Activated CD4-positive, alpha-beta memory T cell treated with anti-CD3 and anti-CD28 coated beads for 36 hours (primary cell): ENCODE data around the gene PREPL. TPM values are rescaled to one million over a fixed set of nuclear protein-coding genes. Genes with fewer than 3 reads are reported as not detected.
"Not testable (repeated sequence)": the region's sequence is repeated elsewhere in the genome, so short reads cannot be mapped to it uniquely, and the experiment has no call there.

Source experiments
- CTCF ChIA-PET: fragments of 350-600 bp; sonication (Branson Sonifier 250); formaldehyde crosslinking; loops from one replicate; lab custom pipeline; 2021; ENCODE audit warnings: antibody characterized with exemption, inconsistent platforms; lab: Charles Lee
- POLR2A ChIA-PET: fragments of 350-600 bp; sonication (Branson Sonifier 250); formaldehyde crosslinking; loops from one replicate; lab custom pipeline; 2021; ENCODE audit warnings: antibody characterized with exemption; lab: Charles Lee
- DNase-seq: peaks from one replicate; pipeline ENCODE4 v3.0.0-alpha.2; 2020
- H3K27ac Mint-ChIP-seq: one replicate; pipeline ENCODE4 v1.8.0; 2021; ENCODE audit warnings: mixed read lengths
- H3K27me3 Mint-ChIP-seq: one replicate; pipeline ENCODE4 v1.8.0; 2021; ENCODE audit warnings: mixed read lengths
- H3K36me3 Mint-ChIP-seq: one replicate; pipeline ENCODE4 v1.8.0; 2021; ENCODE audit warnings: mixed read lengths
- H3K4me1 Mint-ChIP-seq: one replicate; pipeline ENCODE4 v1.8.0; 2021; ENCODE audit warnings: low read depth, mixed read lengths
- H3K4me3 Mint-ChIP-seq: one replicate; pipeline ENCODE4 v1.8.0; 2021; ENCODE audit warnings: mild to moderate bottlenecking, mixed read lengths
- H3K9me3 Mint-ChIP-seq: one replicate; pipeline ENCODE4 v1.8.0; 2021; ENCODE audit warnings: mixed read lengths
- intact Hi-C: fragments of 100-400 bp; cut with micrococcal nuclease; formaldehyde crosslinking; loops from one replicate; pipeline ENCODE4 v1.15.1; 2023
- total RNA-seq, 2 experiments: library from RNA; stranded (reverse); gene quantifications; one replicate each; pipeline ENCODE4 v1.2.3, GENCODE V29; 2021

The PREPL gene
- total RNA-seq: 10 to 100 TPM; 25.2 to 32.1 TPM

DNA sequence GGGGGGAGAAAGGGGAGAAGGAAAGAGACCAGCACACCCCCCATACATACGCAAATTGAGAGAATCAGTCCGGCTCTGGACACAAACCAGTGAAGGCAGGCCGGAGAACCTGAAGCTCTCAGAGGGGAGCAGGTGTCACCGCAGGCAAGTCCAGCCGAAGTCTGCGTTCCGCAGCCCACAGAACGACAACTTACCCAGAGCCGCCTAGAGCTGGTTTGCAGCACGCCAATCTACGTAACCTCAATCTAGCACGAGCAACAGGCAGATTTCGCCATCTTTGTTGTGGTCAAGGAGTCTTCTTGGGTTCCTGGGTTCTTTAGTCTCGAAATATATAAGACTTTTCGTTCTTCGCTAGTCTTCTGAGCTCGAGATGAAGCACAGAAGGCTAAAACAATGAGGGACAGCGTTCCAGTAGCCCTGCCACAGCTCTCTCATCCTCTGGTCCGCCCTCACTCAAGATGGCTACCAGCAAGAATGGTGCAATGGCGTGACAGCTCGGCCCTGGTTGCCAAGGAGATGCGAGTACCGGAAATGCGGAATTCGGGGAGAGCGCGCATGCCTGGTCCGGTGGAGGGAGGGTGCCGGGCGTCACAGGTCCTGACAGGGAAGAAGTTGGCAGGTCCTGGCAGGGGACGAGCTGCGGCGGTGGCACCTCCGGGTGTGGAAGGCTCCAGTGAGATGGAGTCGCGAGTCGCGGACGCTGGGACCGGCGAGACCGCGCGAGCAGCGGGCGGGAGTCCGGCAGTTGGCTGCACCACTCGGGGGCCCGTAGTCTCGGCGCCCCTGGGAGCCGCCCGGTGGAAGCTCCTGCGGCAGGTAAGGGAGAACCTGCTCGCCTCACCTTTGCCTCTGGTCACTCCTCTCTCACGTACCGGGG lies at the start of gene PREPL, which contains the start of gene CAMKMT:
TSS of gene PREPL (minus strand) at position 165 of the 877 bp plus-strand sequence. CDS start 15,152 bp downstream, outside the sequence.
TSS of gene CAMKMT (plus strand) at position 618 of the 877 bp plus-strand sequence.
- DNase-seq: peak; percentile 99
- H3K4me3 Mint-ChIP-seq: peak within 1 kb of the TSS; percentile 96
- H3K9me3 Mint-ChIP-seq: no peaks in the 10 kb centered on the region
- peaks cover 48% of the 10 kb centered on the region for H3K4me1 Mint-ChIP-seq
- intact Hi-C loops: loop anchor here (1.0 to 10.0 kb wide), 5 partner anchors 193 to 1133 kb away; partner anchors contain the start of genes PPM1B and THADA
- POLR2A ChIA-PET: interaction anchor here (0.8 to 2.2 kb wide), 5 partner anchors 10 to 578 kb away, joined by 3 to 19 read pairs (median 6); partner anchors contain the start of genes LRPPRC and PPM1B
- H3K27ac Mint-ChIP-seq: peak within 1 kb of the TSS; percentile 99
- H3K27me3 Mint-ChIP-seq: no peaks in the 10 kb centered on the region
- CTCF ChIA-PET: interaction anchor here (0.9 to 2.6 kb wide), 9 partner anchors 9 to 318 kb away, joined by 3 to 8 read pairs (median 5); no protein-coding TSS in a partner anchor
- H3K36me3 Mint-ChIP-seq: peaks cover 17% of the 10 kb centered on the region

DNA sequence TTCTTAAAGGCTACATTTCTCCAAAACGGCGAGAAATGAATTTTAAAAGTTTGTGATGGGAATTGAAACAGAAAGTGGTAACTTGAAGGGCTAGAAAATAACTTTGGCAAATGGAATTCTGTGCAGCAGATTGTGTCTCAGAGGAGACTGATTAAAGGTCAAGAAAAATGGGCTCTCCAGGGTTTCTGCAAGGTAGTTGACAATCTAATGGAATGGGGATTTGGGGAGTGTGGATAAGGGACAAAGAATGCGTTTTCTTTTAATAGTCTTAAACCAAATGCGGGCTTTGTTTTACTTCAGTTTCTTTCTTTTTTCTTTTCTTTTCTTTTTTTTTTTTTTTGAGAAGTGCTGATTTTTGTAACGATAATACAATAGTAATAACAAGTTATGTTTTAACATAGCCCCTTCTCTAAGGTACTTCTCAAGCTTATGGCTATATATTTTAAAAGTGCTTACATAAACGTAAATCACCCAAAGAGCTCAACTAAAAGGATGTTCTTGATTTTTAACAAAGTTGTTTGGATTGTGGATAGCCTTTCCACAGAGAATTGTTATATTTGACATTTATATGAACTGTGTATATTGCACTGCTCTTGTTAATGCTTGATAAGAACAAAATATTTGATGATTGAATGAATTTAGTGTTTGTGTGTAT lies 37.1 kb upstream of the PREPL start:
- H3K36me3 Mint-ChIP-seq: peaks cover 5% of the 10 kb centered on the region
- H3K27ac Mint-ChIP-seq: no peak overlapping the region
- H3K4me3 Mint-ChIP-seq: no peak overlapping the region
- intact Hi-C loops: no loop called here
- DNase-seq: no peak
- no peaks in the 10 kb centered on the region for H3K9me3 Mint-ChIP-seq
- POLR2A ChIA-PET: no interaction called here
- H3K27me3 Mint-ChIP-seq: no peaks in the 10 kb centered on the region
- CTCF ChIA-PET: interaction anchor here (1.3 kb wide), 1 partner anchor 557 kb away, joined by 6 read pairs; no protein-coding TSS in a partner anchor
- no peaks in the 10 kb centered on the region for H3K4me1 Mint-ChIP-seq

DNA sequence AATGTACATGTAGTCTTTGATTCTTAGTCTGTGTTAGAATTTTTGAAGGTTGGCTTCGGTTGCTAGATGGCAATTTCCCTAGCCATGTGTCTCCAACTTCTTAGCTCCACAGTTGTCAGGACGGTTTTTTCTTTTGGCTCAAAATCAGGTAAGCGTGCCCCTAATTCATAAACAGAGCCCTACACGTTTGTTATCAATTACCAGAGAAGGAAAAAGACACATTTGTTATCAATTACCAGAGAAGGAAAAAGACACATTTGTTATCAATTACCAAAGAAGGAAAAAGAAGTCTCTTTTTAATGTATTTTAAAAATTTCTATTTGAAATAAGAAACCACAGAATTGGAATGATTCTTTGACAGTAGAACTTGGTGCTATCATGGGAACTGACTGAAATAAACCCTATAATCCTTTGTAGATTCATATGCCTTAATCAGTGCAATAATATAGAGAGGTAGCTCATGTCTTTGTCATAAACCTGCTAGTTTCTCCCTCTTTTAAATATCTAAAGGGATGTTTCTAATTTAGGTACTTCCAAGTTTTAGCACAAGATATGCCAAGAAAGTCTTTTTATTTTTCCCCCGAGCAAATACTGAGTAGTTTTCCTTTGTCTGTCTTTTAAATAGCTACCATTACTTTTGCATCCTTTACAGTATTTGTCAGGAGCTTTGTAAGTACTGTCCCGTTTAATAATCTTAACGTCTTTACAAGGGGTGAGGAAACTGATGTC lies 36.3 kb upstream of the PREPL start:
- POLR2A ChIA-PET: no interaction called here
- DNase-seq: no peak
- Mint-ChIP-seq H3K4me3 (no peak overlapping the region), H3K27me3 (no peaks in the 10 kb centered on the region), H3K36me3 (peaks cover 5% of the 10 kb centered on the region), H3K27ac (no peak overlapping the region), H3K9me3 (no peaks in the 10 kb centered on the region), H3K4me1 (no peaks in the 10 kb centered on the region)
- intact Hi-C loops: no loop called here
- CTCF ChIA-PET: interaction anchor here (0.6 to 1.3 kb wide), 3 partner anchors 14 to 584 kb away, joined by 3 to 6 read pairs (median 3); no protein-coding TSS in a partner anchor

GRCh38 chr2:44392338-44392943 lies 31.1 kb upstream of the PREPL start:
- Mint-ChIP-seq H3K27me3 (no peaks in the 10 kb centered on the region), H3K4me3 (no peak overlapping the region), H3K36me3 (peaks cover 3% of the 10 kb centered on the region), H3K27ac (no peak overlapping the region), H3K4me1 (peaks cover 2% of the 10 kb centered on the region), H3K9me3 (no peaks in the 10 kb centered on the region)
- intact Hi-C loops: loop anchor here (1.0 to 5.0 kb wide), 2 partner anchors 85 to 564 kb away; no protein-coding TSS in a partner anchor
- peak; percentile 41 for DNase-seq
- POLR2A ChIA-PET: no interaction called here
- CTCF ChIA-PET: interaction anchor here (0.6 to 5.4 kb wide), 20 partner anchors 10 to 579 kb away, joined by 3 to 74 read pairs (median 3); partner anchors contain the start of genes CAMKMT and PREPL

DNA sequence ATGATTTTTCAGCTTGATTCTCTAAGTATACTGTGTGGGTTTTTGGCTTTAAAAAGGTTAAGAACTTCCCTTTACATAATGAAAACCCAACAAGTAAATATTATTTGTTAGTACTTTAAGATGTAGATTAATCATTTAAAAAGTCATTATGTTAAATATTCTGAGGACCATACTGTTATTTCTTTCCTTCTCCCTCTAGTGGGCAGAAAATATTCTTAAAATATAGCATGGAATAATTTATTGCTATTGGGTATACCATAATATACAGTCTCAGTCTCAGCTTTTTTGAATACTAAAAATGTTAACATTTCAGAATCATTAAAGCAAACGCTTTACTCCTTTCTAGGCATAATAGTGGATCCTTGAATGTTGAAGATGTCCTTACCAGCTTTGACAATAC lies 28.6 kb upstream of the PREPL start:
- Mint-ChIP-seq H3K27ac (no peak overlapping the region), H3K9me3 (no peaks in the 10 kb centered on the region), H3K36me3 (peaks cover 12% of the 10 kb centered on the region), H3K4me1 (peaks cover 6% of the 10 kb centered on the region), H3K27me3 (no peaks in the 10 kb centered on the region), H3K4me3 (no peak overlapping the region)
- no peak for DNase-seq
- ChIA-PET POLR2A (no interaction called here), CTCF (interaction anchor here (1.0 to 5.4 kb wide), 4 partner anchors 10 to 566 kb away, joined by 3 to 74 read pairs (median 8); no protein-coding TSS in a partner anchor)
- intact Hi-C loops: loop anchor here (5.0 kb wide), 1 partner anchor 87 kb away; no protein-coding TSS in a partner anchor

- Mint-ChIP-seq H3K36me3 (peaks cover 20% of the 10 kb centered on the region), H3K4me1 (peaks cover 6% of the 10 kb centered on the region), H3K27me3 (no peaks in the 10 kb centered on the region), H3K27ac (no peak overlapping the region), H3K9me3 (no peaks in the 10 kb centered on the region), H3K4me3 (no peak overlapping the region)
- DNase-seq: no peak
- intact Hi-C loops: no loop called here
- POLR2A ChIA-PET: no interaction called here
- CTCF ChIA-PET: interaction anchor here (0.7 to 2.7 kb wide), 3 partner anchors 26 to 345 kb away, joined by 3 to 10 read pairs (median 4); no protein-coding TSS in a partner anchor
Observed at GRCh38 chr2:44388877-44389276, 27.6 kb upstream of the PREPL start.

DNA sequence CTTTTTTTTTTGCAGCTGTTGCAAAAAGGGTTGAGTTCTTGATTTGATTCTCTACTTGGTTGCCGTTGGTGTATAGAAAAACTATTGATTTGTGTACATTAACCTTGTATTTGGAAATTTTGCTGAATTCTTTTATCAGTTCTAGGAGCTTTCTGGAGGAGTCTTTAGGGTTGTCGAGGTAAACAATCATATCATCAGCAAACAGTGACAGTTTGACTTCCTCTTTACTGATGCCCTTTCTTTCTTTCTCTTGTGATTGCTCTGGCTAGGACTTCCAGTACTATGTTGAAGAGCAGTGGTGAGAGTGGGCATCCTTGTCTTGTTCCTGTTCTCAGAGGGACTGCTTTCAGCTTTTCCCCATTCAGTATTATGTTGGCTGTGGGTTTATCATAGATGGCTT lies 23.9 kb upstream of the PREPL start:
- CTCF ChIA-PET, H3K27me3 Mint-ChIP-seq, POLR2A ChIA-PET, H3K27ac Mint-ChIP-seq, DNase-seq, H3K9me3 Mint-ChIP-seq, H3K4me3 Mint-ChIP-seq, H3K4me1 Mint-ChIP-seq, intact Hi-C loops: not testable (repeated sequence)
- H3K36me3 Mint-ChIP-seq: peaks cover 31% of the 10 kb centered on the region

DNA sequence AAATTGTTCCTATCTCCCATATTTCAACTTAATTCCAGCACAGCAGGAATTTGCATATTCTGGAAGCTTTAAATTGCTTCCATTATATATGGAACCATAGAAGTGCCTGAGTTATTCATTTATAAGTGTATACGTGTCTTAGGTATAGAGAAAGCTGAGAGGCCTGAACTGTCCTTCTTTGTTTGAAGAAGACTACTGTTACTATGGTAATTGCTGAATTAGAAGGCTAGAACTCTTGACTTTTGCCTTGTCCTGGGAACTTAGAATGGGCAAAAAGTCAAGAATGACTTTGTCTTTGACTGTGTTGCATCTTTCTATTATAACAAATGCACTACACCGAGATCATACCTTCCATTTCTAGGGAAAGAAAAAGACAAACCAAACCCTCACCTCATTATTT lies 16.2 kb upstream of the PREPL start:
- H3K4me1 Mint-ChIP-seq: no peaks in the 10 kb centered on the region
- no peaks in the 10 kb centered on the region for H3K27me3 Mint-ChIP-seq
- POLR2A ChIA-PET: no interaction called here
- no peak overlapping the region for H3K4me3 Mint-ChIP-seq
- no peaks in the 10 kb centered on the region for H3K9me3 Mint-ChIP-seq
- intact Hi-C loops: no loop called here
- CTCF ChIA-PET: interaction anchor here (1.1 kb wide), 1 partner anchor 134 kb away, joined by 3 read pairs; no protein-coding TSS in a partner anchor
- no peak for DNase-seq
- H3K36me3 Mint-ChIP-seq: peaks cover 13% of the 10 kb centered on the region
- H3K27ac Mint-ChIP-seq: no peak overlapping the region

GRCh38 chr2:44372246-44372645 lies 11.0 kb upstream of the PREPL start:
- ChIA-PET POLR2A (interaction anchor here (1.4 kb wide), 1 partner anchor 10 kb away, joined by 3 read pairs; no protein-coding TSS in a partner anchor), CTCF (no interaction called here)
- Mint-ChIP-seq H3K4me1 (peaks cover 16% of the 10 kb centered on the region), H3K36me3 (peaks cover 12% of the 10 kb centered on the region), H3K27me3 (no peaks in the 10 kb centered on the region), H3K27ac (no peak overlapping the region), H3K4me3 (no peak overlapping the region), H3K9me3 (no peaks in the 10 kb centered on the region)
- DNase-seq: no peak
- intact Hi-C loops: no loop called here

DNA sequence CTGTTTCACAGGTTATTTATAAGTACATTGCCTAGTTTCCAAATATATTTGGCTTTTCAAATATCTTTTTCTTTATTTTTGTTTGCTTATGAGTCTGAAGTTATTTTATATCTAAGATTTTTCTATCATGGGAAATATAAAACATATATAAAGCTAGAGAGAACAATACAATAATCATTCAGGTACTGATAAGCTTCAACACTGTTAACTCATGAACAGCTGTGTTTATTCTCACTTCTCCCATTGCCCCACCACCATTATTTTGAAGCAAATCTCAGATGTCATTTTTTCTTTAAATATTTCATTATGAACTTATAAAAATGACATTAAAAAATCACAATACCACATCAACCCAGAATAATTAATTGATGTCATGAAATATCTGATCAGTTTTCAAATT lies 10.2 kb upstream of the PREPL start:
- ChIA-PET POLR2A (interaction anchor here (1.4 kb wide), 1 partner anchor 9 kb away, joined by 3 read pairs; no protein-coding TSS in a partner anchor), CTCF (no interaction called here)
- no peak for DNase-seq
- intact Hi-C loops: no loop called here
- H3K9me3 Mint-ChIP-seq: no peaks in the 10 kb centered on the region
- peaks cover 12% of the 10 kb centered on the region for H3K36me3 Mint-ChIP-seq
- H3K4me1 Mint-ChIP-seq: peaks cover 16% of the 10 kb centered on the region
- H3K27ac Mint-ChIP-seq: no peak overlapping the region
- no peak overlapping the region for H3K4me3 Mint-ChIP-seq
- H3K27me3 Mint-ChIP-seq: no peaks in the 10 kb centered on the region

DNA sequence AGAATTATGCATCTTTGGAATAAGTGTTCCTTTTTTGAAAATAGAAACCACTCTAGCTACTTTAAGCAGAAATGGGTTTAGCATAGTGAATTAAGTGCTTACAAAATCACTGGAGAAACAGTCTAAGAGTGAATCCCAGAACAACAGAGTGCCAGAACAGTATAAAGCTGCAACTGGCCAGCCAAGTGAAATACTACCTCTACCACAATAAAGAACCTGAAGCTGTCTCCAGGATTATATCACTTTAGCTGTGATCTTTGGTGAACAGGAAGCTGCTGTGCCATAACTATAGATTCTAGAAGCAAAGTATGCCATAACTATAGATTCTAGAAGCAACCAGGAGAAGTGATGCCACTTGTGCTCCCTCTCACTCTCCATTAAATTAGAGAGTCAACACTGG lies 8.1 kb upstream of the PREPL start:
- no peaks in the 10 kb centered on the region for H3K27me3 Mint-ChIP-seq
- DNase-seq: no peak
- H3K9me3 Mint-ChIP-seq: no peaks in the 10 kb centered on the region
- intact Hi-C loops: loop anchor here (10.0 kb wide), 1 partner anchor 1125 kb away; no protein-coding TSS in a partner anchor
- H3K36me3 Mint-ChIP-seq: peaks cover 17% of the 10 kb centered on the region
- no peak overlapping the region for H3K4me3 Mint-ChIP-seq
- ChIA-PET POLR2A (interaction anchor here (0.6 kb wide), 1 partner anchor 36 kb away, joined by 3 read pairs; no protein-coding TSS in a partner anchor), CTCF (interaction anchor here (1.0 kb wide), 2 partner anchors 23 to 323 kb away, joined by 3 read pairs; no protein-coding TSS in a partner anchor)
- no peak overlapping the region for H3K27ac Mint-ChIP-seq
- H3K4me1 Mint-ChIP-seq: peaks cover 25% of the 10 kb centered on the region
